Measurements from ENCODE around the gene GFY.

The GFY gene

DNA sequence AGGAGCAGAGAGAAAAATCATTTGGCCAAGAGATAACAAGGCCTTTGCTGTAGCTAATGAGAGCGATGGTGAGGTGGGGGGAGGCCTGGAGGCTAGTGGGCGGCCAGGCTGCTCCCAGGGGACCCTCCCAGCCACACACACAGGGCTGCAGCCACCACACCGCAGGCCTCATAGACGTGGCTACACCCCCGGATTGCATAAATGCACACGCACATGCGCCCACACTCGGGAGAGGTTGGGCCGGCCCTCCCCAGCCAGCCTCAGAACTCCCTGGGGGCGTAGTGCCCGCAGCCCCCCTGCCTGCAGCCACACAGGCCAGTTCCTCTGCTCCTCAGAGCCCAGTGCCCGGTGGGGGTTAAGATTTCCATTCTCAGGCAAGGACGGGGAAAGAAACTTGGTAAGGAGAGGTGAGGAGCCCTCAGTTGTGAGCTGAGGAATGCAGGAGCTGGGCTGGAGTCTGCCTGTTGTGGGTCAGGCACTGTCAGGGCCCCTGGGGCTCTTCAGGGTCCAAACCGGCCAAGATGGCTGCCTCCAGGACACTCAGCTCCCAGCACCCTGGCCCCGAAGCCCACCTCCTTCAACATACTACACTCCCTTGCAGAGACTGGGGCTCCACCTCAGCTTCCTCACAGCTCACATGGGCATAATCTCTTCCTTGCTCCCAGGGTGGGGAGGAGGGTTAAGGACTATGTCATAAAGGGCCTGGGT is 9.9 kb upstream of the GFY start:
- Histone ChIP-seq H2AFZ (ENCODE audit: low read depth) (no peak overlapping the region), H3K27me3 (ENCODE audit: insufficient read depth, low read depth) (peaks cover 90% of the 10 kb centered on the region), H3K4me2 (no peak overlapping the region), H3K36me3 (ENCODE audit: insufficient read depth) (no peaks in the 10 kb centered on the region), H3K4me3 (IDR thresholded peaks at IDR 0.05; ENCODE audit: insufficient read depth, low read depth, low read length) (no peak overlapping the region), H4K20me1 (ENCODE audit: insufficient read depth) (no peaks in the 10 kb centered on the region), H3K79me2 (ENCODE audit: insufficient read depth, low read depth) (no peaks in the 10 kb centered on the region), H3K27ac (no peak overlapping the region), H3K9ac (no peak overlapping the region), H3K4me1 (ENCODE audit: low read depth, poor library complexity, severe bottlenecking) (peaks cover under 1% of the 10 kb centered on the region)
- TF ChIP-seq, protein P1, sequence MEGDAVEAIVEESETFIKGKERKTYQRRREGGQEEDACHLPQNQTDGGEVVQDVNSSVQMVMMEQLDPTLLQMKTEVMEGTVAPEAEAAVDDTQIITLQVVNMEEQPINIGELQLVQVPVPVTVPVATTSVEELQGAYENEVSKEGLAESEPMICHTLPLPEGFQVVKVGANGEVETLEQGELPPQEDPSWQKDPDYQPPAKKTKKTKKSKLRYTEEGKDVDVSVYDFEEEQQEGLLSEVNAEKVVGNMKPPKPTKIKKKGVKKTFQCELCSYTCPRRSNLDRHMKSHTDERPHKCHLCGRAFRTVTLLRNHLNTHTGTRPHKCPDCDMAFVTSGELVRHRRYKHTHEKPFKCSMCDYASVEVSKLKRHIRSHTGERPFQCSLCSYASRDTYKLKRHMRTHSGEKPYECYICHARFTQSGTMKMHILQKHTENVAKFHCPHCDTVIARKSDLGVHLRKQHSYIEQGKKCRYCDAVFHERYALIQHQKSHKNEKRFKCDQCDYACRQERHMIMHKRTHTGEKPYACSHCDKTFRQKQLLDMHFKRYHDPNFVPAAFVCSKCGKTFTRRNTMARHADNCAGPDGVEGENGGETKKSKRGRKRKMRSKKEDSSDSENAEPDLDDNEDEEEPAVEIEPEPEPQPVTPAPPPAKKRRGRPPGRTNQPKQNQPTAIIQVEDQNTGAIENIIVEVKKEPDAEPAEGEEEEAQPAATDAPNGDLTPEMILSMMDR (conservative IDR thresholded peaks at IDR 0.05; ENCODE audit: low read depth, low read length): no peak

DNA sequence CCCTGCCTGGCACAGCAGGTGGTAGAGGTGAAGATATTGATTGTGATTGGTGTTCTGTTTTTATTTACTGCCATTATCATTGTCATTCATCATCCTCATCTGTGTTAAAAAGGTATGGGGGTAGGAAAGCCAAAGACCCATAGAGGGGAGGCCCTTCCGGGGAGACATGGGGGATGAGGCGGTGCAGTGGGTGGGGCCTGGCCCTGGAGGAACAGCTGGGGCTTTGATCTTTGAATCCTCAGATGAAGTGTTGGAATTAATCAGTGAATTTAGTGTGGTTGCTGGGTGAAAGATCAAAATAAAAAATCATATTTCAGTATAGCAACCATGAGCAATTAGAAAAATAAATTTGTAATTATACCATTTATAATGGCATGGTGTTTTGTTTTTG is 9.4 kb upstream of the GFY start:
- H2AFZ ChIP-seq (ENCODE audit: low read depth): no peak overlapping the region

DNA sequence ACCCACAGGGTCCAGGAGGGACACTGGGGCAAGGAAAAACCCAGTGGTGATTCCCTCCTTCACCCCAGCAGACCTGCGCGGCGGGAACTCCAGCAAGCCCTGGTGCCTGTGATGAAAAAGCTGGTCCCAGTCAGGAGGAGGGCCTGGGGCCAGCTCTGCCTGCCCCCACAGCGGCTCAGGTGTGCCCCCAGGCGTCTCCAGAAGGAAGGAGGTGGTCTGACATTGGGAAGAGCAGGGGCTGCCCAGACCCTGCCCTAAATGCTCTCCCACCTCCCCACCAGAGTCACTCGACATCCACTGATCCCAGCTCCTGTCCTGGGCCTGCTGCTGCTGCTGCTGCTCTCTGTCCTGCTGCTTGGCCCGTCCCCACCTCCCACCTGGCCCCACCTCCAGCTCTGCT is 8.1 kb upstream of the GFY start:
- H3K9ac ChIP-seq: no peak overlapping the region
- no peaks in the 10 kb centered on the region for H3K79me2 ChIP-seq (ENCODE audit: insufficient read depth, low read depth)
- H3K27ac ChIP-seq: no peak overlapping the region
- no peaks in the 10 kb centered on the region for H4K20me1 ChIP-seq (ENCODE audit: insufficient read depth)
- H3K4me3 ChIP-seq (IDR thresholded peaks at IDR 0.05; ENCODE audit: insufficient read depth, low read depth, low read length): no peak overlapping the region
- H2AFZ ChIP-seq (ENCODE audit: low read depth): no peak overlapping the region
- H3K36me3 ChIP-seq (ENCODE audit: insufficient read depth): no peaks in the 10 kb centered on the region
- peaks cover 91% of the 10 kb centered on the region for H3K27me3 ChIP-seq (ENCODE audit: insufficient read depth, low read depth)
- no peaks in the 10 kb centered on the region for H3K4me1 ChIP-seq (ENCODE audit: low read depth, poor library complexity, severe bottlenecking)
- H3K4me2 ChIP-seq: no peak overlapping the region
- TF ChIP-seq, protein P1 (conservative IDR thresholded peaks at IDR 0.05; ENCODE audit: low read depth, low read length): no peak

More for the DNA sequence above, 9.4 kb upstream of the GFY start:
- Histone ChIP-seq H3K36me3 (ENCODE audit: insufficient read depth) (no peaks in the 10 kb centered on the region), H3K4me1 (ENCODE audit: low read depth, poor library complexity, severe bottlenecking) (no peaks in the 10 kb centered on the region), H3K79me2 (ENCODE audit: insufficient read depth, low read depth) (no peaks in the 10 kb centered on the region), H3K27ac (no peak overlapping the region), H3K27me3 (ENCODE audit: insufficient read depth, low read depth) (peaks cover 92% of the 10 kb centered on the region), H3K9ac (no peak overlapping the region), H3K4me2 (no peak overlapping the region), H3K4me3 (IDR thresholded peaks at IDR 0.05; ENCODE audit: insufficient read depth, low read depth, low read length) (no peak overlapping the region), H4K20me1 (ENCODE audit: insufficient read depth) (no peaks in the 10 kb centered on the region)
- TF ChIP-seq, protein P1 (conservative IDR thresholded peaks at IDR 0.05; ENCODE audit: low read depth, low read length): no peak

- Histone ChIP-seq H3K4me3 (IDR thresholded peaks at IDR 0.05; ENCODE audit: insufficient read depth, low read depth, low read length) (no peak overlapping the region), H2AFZ (ENCODE audit: low read depth) (no peak overlapping the region), H3K9ac (no peak overlapping the region), H3K27me3 (ENCODE audit: insufficient read depth, low read depth) (peaks cover 91% of the 10 kb centered on the region), H4K20me1 (ENCODE audit: insufficient read depth) (no peaks in the 10 kb centered on the region), H3K27ac (no peak overlapping the region), H3K36me3 (ENCODE audit: insufficient read depth) (no peaks in the 10 kb centered on the region), H3K4me2 (no peak overlapping the region), H3K4me1 (ENCODE audit: low read depth, poor library complexity, severe bottlenecking) (peaks cover 2% of the 10 kb centered on the region), H3K79me2 (ENCODE audit: insufficient read depth, low read depth) (no peaks in the 10 kb centered on the region)
- TF ChIP-seq, protein P1 (conservative IDR thresholded peaks at IDR 0.05; ENCODE audit: low read depth, low read length): no peak
These were observed 6.7 kb upstream of the GFY start for GRCh38 chr19:49418511-49418910.
